ENCODE measurements around the gene ACD. TPM values are rescaled to one million over a fixed set of nuclear protein-coding genes. Genes with fewer than 3 reads are reported as not detected.

ACD gene
- total RNA-seq, 4 donors from 2014 or later, result 20.9 to 33.7 (median 24.4) TPM

DNA sequence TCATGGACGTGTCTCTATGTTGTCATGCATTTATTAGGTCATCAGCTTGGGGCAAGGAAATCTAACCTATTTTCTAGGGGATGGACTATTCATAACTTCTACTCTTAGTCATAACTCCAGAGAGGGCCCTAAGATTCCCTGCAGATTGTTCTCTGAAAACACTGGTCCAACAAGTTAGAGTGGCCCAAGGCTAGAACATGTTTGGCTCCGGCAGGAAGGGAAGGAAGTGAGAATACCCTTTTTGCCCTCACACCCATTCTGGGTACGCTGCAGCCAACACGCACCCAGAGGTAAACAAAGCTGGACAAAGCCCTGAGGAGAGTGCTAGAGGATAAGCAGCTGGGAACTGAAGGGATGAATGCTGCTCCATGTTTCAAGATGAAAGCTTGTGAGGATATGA is 16.5 kb upstream of the ACD start:
- no peaks in the 10 kb centered on the region for H3K9me3 ChIP-seq
- TF ChIP-seq EP300 (IDR thresholded peaks at IDR 0.05) (no peak), POLR2A (IDR thresholded peaks at IDR 0.05) (no peak), POLR2AphosphoS5 (IDR thresholded peaks at IDR 0.05) (no peak)
- TF ChIP-seq, protein P1, sequence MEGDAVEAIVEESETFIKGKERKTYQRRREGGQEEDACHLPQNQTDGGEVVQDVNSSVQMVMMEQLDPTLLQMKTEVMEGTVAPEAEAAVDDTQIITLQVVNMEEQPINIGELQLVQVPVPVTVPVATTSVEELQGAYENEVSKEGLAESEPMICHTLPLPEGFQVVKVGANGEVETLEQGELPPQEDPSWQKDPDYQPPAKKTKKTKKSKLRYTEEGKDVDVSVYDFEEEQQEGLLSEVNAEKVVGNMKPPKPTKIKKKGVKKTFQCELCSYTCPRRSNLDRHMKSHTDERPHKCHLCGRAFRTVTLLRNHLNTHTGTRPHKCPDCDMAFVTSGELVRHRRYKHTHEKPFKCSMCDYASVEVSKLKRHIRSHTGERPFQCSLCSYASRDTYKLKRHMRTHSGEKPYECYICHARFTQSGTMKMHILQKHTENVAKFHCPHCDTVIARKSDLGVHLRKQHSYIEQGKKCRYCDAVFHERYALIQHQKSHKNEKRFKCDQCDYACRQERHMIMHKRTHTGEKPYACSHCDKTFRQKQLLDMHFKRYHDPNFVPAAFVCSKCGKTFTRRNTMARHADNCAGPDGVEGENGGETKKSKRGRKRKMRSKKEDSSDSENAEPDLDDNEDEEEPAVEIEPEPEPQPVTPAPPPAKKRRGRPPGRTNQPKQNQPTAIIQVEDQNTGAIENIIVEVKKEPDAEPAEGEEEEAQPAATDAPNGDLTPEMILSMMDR (IDR thresholded peaks at IDR 0.05), result no peak
- peaks cover 0 to 37% (median 0%) of the 10 kb centered on the region in 3 donors for H3K4me1 ChIP-seq
- 20 to 67% methylated on average over 1 of the region's 4 CpGs for WGBS, 2 donors (ENCODE audit: low coverage in 1 of 2)
- peaks cover 0 to 32% of the 10 kb centered on the region in 2 donors for H3K36me3 ChIP-seq
- H3K27ac ChIP-seq, result no peak overlapping the region
- ATAC-seq, result no peak
- no peaks in the 10 kb centered on the region for H3K27me3 ChIP-seq
- H3K4me3 ChIP-seq, result no peak overlapping the region

GRCh38 chr16:67675999-67676398 is 15.9 kb upstream of the ACD start:
- TF ChIP-seq POLR2AphosphoS5 (IDR thresholded peaks at IDR 0.05) (no peak), EP300 (IDR thresholded peaks at IDR 0.05) (no peak), POLR2A (IDR thresholded peaks at IDR 0.05) (no peak)
- TF ChIP-seq, protein P1 (IDR thresholded peaks at IDR 0.05), result no peak
- Histone ChIP-seq H3K27ac (no peak overlapping the region), H3K4me1 (peaks cover 0 to 37% (median 0%) of the 10 kb centered on the region in 3 donors), H3K27me3 (no peaks in the 10 kb centered on the region), H3K36me3 (peaks cover 0 to 29% of the 10 kb centered on the region in 2 donors), H3K4me3 (no peak overlapping the region), H3K9me3 (no peaks in the 10 kb centered on the region)
- WGBS, 2 donors (ENCODE audit: low coverage in 1 of 2), result 90 to 96% methylated on average over 4 to 6 of the region's 7 CpGs
- no peak for ATAC-seq

DNA sequence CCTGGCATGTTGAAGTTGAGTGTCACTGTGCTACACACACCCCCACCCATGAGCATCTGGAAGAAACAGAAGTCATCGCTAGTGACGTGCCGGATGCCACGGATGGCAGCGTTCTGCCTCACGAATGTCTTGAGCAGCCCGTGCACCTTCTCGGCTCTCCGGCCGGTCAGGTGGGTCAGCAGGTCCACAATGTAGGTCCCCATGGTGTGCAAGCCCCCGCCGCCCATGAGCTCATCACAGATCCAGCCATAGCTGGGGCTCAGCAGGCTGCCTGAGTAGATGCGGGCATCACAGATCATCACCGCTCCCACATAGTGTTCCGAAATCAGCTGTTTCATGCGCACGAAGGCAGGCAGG is 15.5 kb upstream of the ACD start:
- TF ChIP-seq, protein P1 (IDR thresholded peaks at IDR 0.05), result no peak
- TF ChIP-seq EP300 (IDR thresholded peaks at IDR 0.05), result no peak
- no peak overlapping the region for H3K4me3 ChIP-seq

GRCh38 chr16:67674851-67675578 is 15.0 kb upstream of the ACD start:
- peaks cover 0 to 19% of the 10 kb centered on the region in 2 donors for H3K36me3 ChIP-seq
- peak overlapping the region in 3 of 4 donors; percentile 52 to 73 (median 70) for H3K27ac ChIP-seq
- no peaks in the 10 kb centered on the region for H3K27me3 ChIP-seq
- TF ChIP-seq EP300 (IDR thresholded peaks at IDR 0.05), result no peak
- TF ChIP-seq, protein P1 (IDR thresholded peaks at IDR 0.05), result no peak
- TF ChIP-seq POLR2AphosphoS5 (IDR thresholded peaks at IDR 0.05), result no peak
- no peak for TF ChIP-seq POLR2A (IDR thresholded peaks at IDR 0.05)
- no CpG with 5 or more reads among the region's 28 CpGs for WGBS, 2 donors (ENCODE audit: low coverage in 1 of 2)
- H3K9me3 ChIP-seq, result no peaks in the 10 kb centered on the region
- no peak overlapping the region for H3K4me3 ChIP-seq
- peaks cover 0 to 37% (median 0%) of the 10 kb centered on the region in 3 donors for H3K4me1 ChIP-seq
- ATAC-seq, result no peak

More for the DNA sequence above, 15.5 kb upstream of the ACD start:
- no peak for ATAC-seq
- Histone ChIP-seq H3K27ac (peak overlapping the region in 1 of 4 donors; percentile 70), H3K27me3 (no peaks in the 10 kb centered on the region), H3K9me3 (no peaks in the 10 kb centered on the region), H3K4me1 (peaks cover 0 to 37% (median 0%) of the 10 kb centered on the region in 3 donors), H3K36me3 (peaks cover 0 to 25% of the 10 kb centered on the region in 2 donors)
- 83% methylated on average over 2 of the region's 17 CpGs; no CpG with 5 or more reads in 1 of the 2 donors for WGBS, 2 donors (ENCODE audit: low coverage in 1 of 2)

All from gastroesophageal sphincter (tissue), 4 donors.